Spleen (tissue), 7 donors: ENCODE data around the gene CDK8.

Experiments used
- CTCF ChIP-seq, 11 experiments: fragments of 200-600 bp in 7 of 11; fragments of 450-650 bp in 4 of 11; sonication (generic) in 4 of 11; IDR thresholded peaks in 8 of 11; conservative IDR thresholded peaks in 3 of 11; 1 replicate in 7 of 11; 2 replicates in 4 of 11; pipeline versions ENCODE4 v1.4.0 to v1.8.0; 2016 to 2021; ENCODE audit warnings: antibody characterized with exemption in 11 of 11, inconsistent platforms in 4 of 11, mild to moderate bottlenecking in 1 of 11
- POLR2AphosphoS5 ChIP-seq, 3 donors: sonication (generic); formaldehyde crosslinking; IDR thresholded peaks; one replicate each; pipeline ENCODE4 v1.5.1; 2017; ENCODE audit warnings: antibody characterized with exemption in 3 of 3
- donor health status: DM: no; HTN: no; CAD: no; lungs with moderate emphysema.
- donor health status: DM: no; HTN: no; CAD: no.
- donor health status: DM: no; HTN: no; CAD: no.

- TF ChIP-seq POLR2AphosphoS5 (IDR thresholded peaks at IDR 0.05) (no peak), CTCF (IDR thresholded peaks at IDR 0.05 in 8 of 11, conservative IDR thresholded peaks at IDR 0.05 in 3 of 11) (no peak)
These were observed 5.7 kb downstream of the CDK8 start for GRCh38 chr13:26259634-26260033.
